ENCODE measurements around the gene SAMD4B.

DNA sequence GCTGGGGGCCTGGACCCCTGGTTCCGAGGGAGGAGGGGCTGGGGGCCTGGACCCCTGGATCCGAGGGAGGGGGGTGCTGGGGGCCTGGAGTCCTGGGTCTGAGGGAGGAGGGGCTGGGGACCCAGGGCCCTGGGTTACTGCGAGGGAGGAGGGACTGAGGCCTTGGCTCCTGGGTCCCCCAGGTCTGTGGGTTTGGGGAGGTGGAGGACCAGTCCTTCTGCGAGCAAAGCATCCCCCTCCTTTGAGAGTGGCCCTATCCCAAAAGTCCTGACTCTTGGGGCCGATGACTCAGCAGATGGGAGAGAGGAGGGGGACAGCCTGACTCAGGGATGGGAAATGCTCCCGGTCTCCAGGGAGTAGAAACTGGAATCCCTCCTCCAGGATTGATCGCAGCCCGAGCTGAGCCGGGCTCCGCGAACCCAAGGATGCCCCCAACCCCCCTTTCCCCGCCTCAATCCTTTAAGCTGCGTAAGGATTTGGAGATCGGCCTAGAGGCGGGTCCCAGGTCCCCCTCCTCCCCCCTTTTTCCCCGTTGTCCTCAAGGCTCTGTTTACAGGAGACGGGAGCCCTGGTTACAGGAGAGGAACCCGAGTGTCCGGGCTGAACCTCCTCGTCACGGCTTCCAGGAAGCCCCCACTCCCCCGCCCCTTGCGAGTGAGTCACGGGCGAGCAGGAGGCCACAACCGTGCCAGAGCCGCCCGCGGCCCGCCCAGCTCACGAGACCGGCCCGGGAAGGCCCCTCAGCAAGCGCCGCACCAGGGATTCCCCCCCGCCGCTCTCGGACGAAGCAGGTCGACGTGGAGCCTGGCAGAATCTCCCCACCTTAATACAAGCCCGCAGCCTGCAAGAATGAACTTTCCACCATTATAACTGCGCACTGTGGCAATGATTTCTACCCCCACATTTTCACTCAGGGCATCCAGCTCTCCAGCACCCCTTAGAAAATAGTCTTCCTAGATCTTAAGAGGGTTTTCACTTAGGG is 61.4 kb downstream of the SAMD4B start:
- TF ChIP-seq CTCF (conservative IDR thresholded peaks at IDR 0.05; ENCODE audit: low read length) (no peak), EZH2phosphoT487 (IDR thresholded peaks at IDR 0.05; ENCODE audit: borderline replicate concordance, low read depth, low read length) (no peak)
